ENCODE results near the gene PLXNC1. TPM values are rescaled to one million over a fixed set of nuclear protein-coding genes. Genes with fewer than 3 reads are reported as not detected.

PLXNC1 gene
- total RNA-seq, 1 experiment from 2014 or later = 1.3 TPM

DNA sequence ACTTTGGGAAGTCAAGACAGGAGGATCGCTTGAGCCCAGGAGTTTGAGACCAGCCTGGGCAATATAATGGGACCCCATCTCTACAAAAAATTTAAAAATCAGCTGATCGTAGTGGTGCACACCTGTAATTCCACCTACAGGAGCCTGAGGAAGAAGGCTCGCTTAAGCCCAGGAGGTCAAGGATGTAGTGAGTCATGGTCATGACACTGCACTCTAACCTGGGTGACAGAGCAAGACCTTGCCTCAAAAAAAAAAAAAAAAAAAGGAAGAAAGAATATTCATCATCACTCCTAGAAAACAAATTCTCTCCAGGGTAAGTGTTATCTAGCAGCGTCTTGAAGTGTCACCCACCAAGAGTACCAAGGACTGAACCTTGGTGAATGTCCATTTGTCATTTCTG, 34.2 kb upstream of the PLXNC1 start:
- CTCF ChIA-PET = no interaction called here
- no peaks in the 10 kb centered on the region for H3K36me3 Mint-ChIP-seq (ENCODE audit: insufficient read depth, unreplicated experiment)
- no peak for DNase-seq
- intact Hi-C loops (cut with micrococcal nuclease; ENCODE audit: unreplicated experiment) = no loop called here
- TF ChIP-seq, protein P1, sequence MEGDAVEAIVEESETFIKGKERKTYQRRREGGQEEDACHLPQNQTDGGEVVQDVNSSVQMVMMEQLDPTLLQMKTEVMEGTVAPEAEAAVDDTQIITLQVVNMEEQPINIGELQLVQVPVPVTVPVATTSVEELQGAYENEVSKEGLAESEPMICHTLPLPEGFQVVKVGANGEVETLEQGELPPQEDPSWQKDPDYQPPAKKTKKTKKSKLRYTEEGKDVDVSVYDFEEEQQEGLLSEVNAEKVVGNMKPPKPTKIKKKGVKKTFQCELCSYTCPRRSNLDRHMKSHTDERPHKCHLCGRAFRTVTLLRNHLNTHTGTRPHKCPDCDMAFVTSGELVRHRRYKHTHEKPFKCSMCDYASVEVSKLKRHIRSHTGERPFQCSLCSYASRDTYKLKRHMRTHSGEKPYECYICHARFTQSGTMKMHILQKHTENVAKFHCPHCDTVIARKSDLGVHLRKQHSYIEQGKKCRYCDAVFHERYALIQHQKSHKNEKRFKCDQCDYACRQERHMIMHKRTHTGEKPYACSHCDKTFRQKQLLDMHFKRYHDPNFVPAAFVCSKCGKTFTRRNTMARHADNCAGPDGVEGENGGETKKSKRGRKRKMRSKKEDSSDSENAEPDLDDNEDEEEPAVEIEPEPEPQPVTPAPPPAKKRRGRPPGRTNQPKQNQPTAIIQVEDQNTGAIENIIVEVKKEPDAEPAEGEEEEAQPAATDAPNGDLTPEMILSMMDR (IDR thresholded peaks at IDR 0.05; ENCODE audit: unreplicated experiment) = no peak
- no peaks in the 10 kb centered on the region for H3K9me3 Mint-ChIP-seq (ENCODE audit: low read depth, unreplicated experiment)
- no peaks in the 10 kb centered on the region for H3K4me1 Mint-ChIP-seq (ENCODE audit: low read depth, unreplicated experiment)
- H3K27ac Mint-ChIP-seq (ENCODE audit: unreplicated experiment) = no peak overlapping the region
- peaks cover 55% of the 10 kb centered on the region for H3K27me3 Mint-ChIP-seq (ENCODE audit: unreplicated experiment)
- no TSS peak for BruUV-seq (replicated peaks)
- no peak overlapping the region for H3K4me3 Mint-ChIP-seq (ENCODE audit: low read depth, unreplicated experiment)

- Mint-ChIP-seq H3K36me3 (ENCODE audit: insufficient read depth, unreplicated experiment) (no peaks in the 10 kb centered on the region), H3K9me3 (ENCODE audit: low read depth, unreplicated experiment) (no peaks in the 10 kb centered on the region), H3K4me1 (ENCODE audit: low read depth, unreplicated experiment) (no peaks in the 10 kb centered on the region), H3K27me3 (ENCODE audit: unreplicated experiment) (peaks cover 35% of the 10 kb centered on the region), H3K4me3 (ENCODE audit: low read depth, unreplicated experiment) (no peak overlapping the region), H3K27ac (ENCODE audit: unreplicated experiment) (no peak overlapping the region)
- CTCF ChIA-PET = no interaction called here
- no peak for DNase-seq
- no TSS peak for BruUV-seq (replicated peaks)
- intact Hi-C loops (cut with micrococcal nuclease; ENCODE audit: unreplicated experiment) = no loop called here
- TF ChIP-seq, protein P1 (IDR thresholded peaks at IDR 0.05; ENCODE audit: unreplicated experiment) = no peak
These were observed 32.2 kb upstream of the PLXNC1 start for GRCh38 chr12:94116191-94116590.

DNA sequence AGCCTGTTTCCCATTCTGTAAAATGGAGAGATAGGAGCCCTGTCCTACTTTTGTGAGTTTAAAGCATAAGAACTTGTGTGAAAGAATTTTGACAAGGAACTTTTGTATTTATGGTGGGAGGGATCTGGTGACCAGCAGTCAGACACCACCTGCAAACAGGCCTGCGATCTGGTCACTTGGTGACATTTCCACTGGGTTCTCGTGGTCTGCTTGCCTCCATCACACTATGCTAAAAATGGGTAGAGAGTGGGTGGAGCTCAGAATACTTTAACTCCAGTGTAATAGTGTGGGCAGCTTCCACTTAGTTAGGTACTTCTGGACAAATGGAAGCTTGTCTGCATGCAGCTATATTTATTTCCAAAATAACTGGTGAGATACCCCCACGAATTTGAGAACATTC, 26.5 kb upstream of the PLXNC1 start:
- no peak overlapping the region for H3K27ac Mint-ChIP-seq (ENCODE audit: unreplicated experiment)
- H3K36me3 Mint-ChIP-seq (ENCODE audit: insufficient read depth, unreplicated experiment) = no peaks in the 10 kb centered on the region
- peaks cover 46% of the 10 kb centered on the region for H3K27me3 Mint-ChIP-seq (ENCODE audit: unreplicated experiment)
- H3K4me3 Mint-ChIP-seq (ENCODE audit: low read depth, unreplicated experiment) = no peak overlapping the region
- DNase-seq = no peak
- BruUV-seq (replicated peaks) = no TSS peak
- intact Hi-C loops (cut with micrococcal nuclease; ENCODE audit: unreplicated experiment) = no loop called here
- H3K9me3 Mint-ChIP-seq (ENCODE audit: low read depth, unreplicated experiment) = no peaks in the 10 kb centered on the region
- CTCF ChIA-PET = no interaction called here
- no peaks in the 10 kb centered on the region for H3K4me1 Mint-ChIP-seq (ENCODE audit: low read depth, unreplicated experiment)
- TF ChIP-seq, protein P1 (IDR thresholded peaks at IDR 0.05; ENCODE audit: unreplicated experiment) = no peak

DNA sequence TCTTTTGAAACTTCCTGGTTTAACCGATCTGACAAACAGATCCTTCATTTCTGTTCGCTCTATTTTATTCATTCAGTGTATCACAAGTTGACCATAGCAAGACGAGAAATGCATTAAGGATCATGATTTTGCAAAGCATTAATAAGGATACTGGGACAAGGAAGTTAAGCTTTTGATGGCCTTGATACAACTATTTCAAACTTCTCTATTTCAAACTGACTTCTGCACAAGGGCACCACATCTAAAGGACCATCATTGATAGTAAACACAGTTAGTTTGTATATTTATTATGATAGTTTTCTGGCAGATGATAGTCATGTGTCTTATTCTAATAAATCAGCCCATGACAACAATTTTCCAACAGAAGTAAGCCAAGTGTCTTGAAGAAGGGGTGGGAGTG, 25.8 kb upstream of the PLXNC1 start:
- no peak for DNase-seq
- Mint-ChIP-seq H3K27ac (ENCODE audit: unreplicated experiment) (no peak overlapping the region), H3K9me3 (ENCODE audit: low read depth, unreplicated experiment) (no peaks in the 10 kb centered on the region), H3K27me3 (ENCODE audit: unreplicated experiment) (peaks cover 53% of the 10 kb centered on the region), H3K4me1 (ENCODE audit: low read depth, unreplicated experiment) (no peaks in the 10 kb centered on the region), H3K4me3 (ENCODE audit: low read depth, unreplicated experiment) (no peak overlapping the region), H3K36me3 (ENCODE audit: insufficient read depth, unreplicated experiment) (no peaks in the 10 kb centered on the region)
- TF ChIP-seq, protein P1 (IDR thresholded peaks at IDR 0.05; ENCODE audit: unreplicated experiment) = no peak
- CTCF ChIA-PET = no interaction called here
- BruUV-seq (replicated peaks) = no TSS peak
- intact Hi-C loops (cut with micrococcal nuclease; ENCODE audit: unreplicated experiment) = no loop called here

- intact Hi-C loops (cut with micrococcal nuclease; ENCODE audit: unreplicated experiment) = no loop called here
- H3K4me3 Mint-ChIP-seq (ENCODE audit: low read depth, unreplicated experiment) = no peak overlapping the region
- no TSS peak for BruUV-seq (replicated peaks)
- CTCF ChIA-PET = no interaction called here
- TF ChIP-seq, protein P1 (IDR thresholded peaks at IDR 0.05; ENCODE audit: unreplicated experiment) = no peak
- no peaks in the 10 kb centered on the region for H3K4me1 Mint-ChIP-seq (ENCODE audit: low read depth, unreplicated experiment)
- DNase-seq = no peak
- H3K36me3 Mint-ChIP-seq (ENCODE audit: insufficient read depth, unreplicated experiment) = no peaks in the 10 kb centered on the region
- no peak overlapping the region for H3K27ac Mint-ChIP-seq (ENCODE audit: unreplicated experiment)
- H3K27me3 Mint-ChIP-seq (ENCODE audit: unreplicated experiment) = peaks cover 59% of the 10 kb centered on the region
- H3K9me3 Mint-ChIP-seq (ENCODE audit: low read depth, unreplicated experiment) = no peaks in the 10 kb centered on the region
These were observed 25.2 kb upstream of the PLXNC1 start for GRCh38 chr12:94123127-94123526.

All from Calu3 (cell line).